Skeletal muscle tissue (tissue), 4 donors: ENCODE measurements around the gene WDR54. TPM values are rescaled to one million over a fixed set of nuclear protein-coding genes. Genes with fewer than 3 reads are reported as not detected.
"Not testable (repeated sequence)": the region's sequence is repeated elsewhere in the genome, so short reads cannot be mapped to it uniquely, and the experiment has no call there.

ENCODE experiments used
- H3K27ac ChIP-seq: one replicate; pipeline ENCODE4 v1.7.0; 2013; ENCODE audit warnings: mild to moderate bottlenecking, low read depth, low read length, inconsistent platforms
- H3K27me3 ChIP-seq, 3 donors: one replicate each; pipeline ENCODE4 v1.7.0; 2013; ENCODE audit warnings: low read length in 3 of 3; ENCODE audit not compliant: control insufficient read depth in 3 of 3, insufficient read depth in 3 of 3
- H3K36me3 ChIP-seq, 3 donors: one replicate each; pipeline ENCODE4 v1.7.0; 2013; ENCODE audit warnings: low read length in 3 of 3; ENCODE audit not compliant: control insufficient read depth in 3 of 3, insufficient read depth in 3 of 3
- H3K4me1 ChIP-seq, 3 donors: one replicate each; pipeline ENCODE4 v1.7.0; 2013; ENCODE audit warnings: low read length in 3 of 3, mild to moderate bottlenecking in 3 of 3; ENCODE audit not compliant: control insufficient read depth in 3 of 3, insufficient read depth in 3 of 3
- H3K4me3 ChIP-seq, 3 donors: one replicate each; pipeline ENCODE4 v1.7.0; 2013; ENCODE audit warnings: low read length in 3 of 3
- H3K9ac ChIP-seq, 3 donors: one replicate each; pipeline ENCODE4 v1.7.0; 2013; ENCODE audit warnings: low read length in 3 of 3, mild to moderate bottlenecking in 3 of 3, moderate library complexity in 2 of 3, low read depth in 1 of 3
- H3K9me3 ChIP-seq, 3 donors: one replicate each; pipeline ENCODE4 v1.7.0; 2013; ENCODE audit warnings: low read length in 3 of 3; ENCODE audit not compliant: control insufficient read depth in 3 of 3
- total RNA-seq: library from RNA; depleted of rRNA; stranded (reverse); fragments of >200 nt; gene quantifications from one replicate; pipeline ENCODE4 v1.2.3, GENCODE V29; 2014
- donor health status: Osteomylitis.

The WDR54 gene
- total RNA-seq, 1 donor from 2014 or later, result 5.7 TPM

DNA sequence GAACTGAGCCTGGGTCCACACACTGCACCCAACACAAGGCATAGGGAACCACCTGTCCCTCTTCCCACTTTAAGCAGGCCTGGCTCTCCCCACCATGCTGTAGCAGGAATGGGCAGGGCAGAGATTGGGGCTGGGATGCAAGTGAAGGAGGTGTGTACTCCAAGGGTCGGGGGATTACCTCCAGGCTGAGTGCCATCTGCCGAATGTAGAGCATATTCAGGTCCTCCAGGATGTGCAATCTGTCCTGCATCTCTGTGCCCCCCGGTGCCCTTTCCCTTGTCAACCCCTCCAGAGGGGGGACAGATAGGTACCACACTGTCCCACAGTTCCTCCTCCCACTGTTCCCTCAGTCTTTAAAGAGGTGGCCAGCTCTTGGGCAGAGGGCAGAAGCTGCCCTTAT lies 17.8 kb downstream of the WDR54 start:
- Histone ChIP-seq H3K27ac (peak overlapping the region; percentile 76), H3K4me3 (peak overlapping the region; percentile 78 to 85 (median 80)), H3K4me1 (peaks cover 21 to 33% (median 32%) of the 10 kb centered on the region in 3 donors), H3K9me3 (no peaks in the 10 kb centered on the region), H3K27me3 (peaks cover 0 to 37% (median 30%) of the 10 kb centered on the region in 3 donors), H3K36me3 (no peaks in the 10 kb centered on the region), H3K9ac (peak overlapping the region; percentile 72 to 85 (median 81))

DNA sequence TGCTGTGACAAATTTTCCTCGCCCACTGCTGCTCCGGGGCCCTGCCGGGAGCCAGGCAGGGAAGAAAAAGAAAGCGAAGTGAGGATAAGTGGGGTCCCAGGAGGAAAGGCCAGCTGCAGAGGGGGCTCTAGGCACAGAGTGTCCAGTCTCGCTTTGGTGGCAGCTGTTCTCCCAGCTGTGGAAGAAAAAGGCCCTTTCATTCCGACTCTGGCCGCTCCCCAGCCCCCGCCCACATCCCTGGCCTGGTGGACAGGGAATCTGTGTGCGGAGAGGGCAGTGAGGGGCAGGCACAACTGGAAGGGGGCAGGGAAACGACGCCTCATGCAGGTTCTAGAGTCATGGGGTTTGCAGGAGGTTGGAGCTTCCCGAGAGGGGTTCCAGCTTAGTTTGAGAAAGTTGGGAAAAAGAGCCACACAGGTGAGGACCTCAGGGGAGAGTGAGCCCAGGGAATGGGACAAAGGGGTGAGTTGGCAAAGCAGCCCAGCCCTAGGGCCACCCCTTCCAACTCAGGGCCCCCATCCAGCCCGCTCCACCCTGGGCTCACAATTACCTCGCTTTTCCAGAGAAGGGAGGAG lies 18.4 kb downstream of the WDR54 start:
- Histone ChIP-seq H3K27ac (peak overlapping the region; percentile 76), H3K4me1 (peaks cover 21 to 33% (median 32%) of the 10 kb centered on the region in 3 donors)

DNA sequence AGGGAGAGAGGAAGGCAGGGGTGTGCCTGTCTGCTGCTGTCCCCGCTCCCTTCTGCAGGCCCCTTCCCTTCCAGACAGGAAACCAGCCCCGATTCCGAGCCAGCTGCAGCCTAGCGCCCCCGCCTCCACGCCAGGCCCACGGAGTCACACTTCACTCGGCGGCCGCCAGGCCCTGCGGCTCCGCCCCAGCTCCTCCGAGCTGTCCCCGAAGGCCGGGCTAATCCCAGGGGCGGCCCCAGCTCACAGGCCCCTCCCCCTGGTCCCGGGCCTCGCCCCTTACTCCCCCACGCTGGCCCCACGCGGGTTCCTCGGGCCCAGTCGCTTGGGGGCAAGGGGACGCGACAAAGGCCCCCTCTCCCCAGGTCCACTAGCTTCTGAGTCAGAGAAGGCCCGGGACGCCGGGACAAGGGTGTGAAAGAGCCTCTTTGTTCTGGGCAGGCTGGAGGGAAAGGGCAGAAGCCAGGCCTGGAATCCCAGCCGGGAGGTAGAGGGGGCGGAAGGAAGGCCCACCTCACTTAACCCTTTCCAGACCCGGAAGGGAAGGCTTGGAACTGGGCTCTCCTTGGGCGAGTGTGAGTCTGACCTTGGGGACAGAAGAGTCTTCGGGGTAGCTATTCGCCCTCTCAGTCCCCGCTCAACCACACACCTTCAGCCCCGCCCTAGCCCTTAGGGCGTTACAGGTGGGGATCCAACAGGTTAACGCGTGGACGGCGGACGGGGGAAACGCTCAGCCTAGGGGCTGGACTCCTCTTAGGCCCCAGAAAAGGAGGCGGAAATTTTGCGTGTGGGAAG lies 19.0 kb downstream of the WDR54 start:
- Histone ChIP-seq H3K4me1 (peaks cover 21 to 33% (median 32%) of the 10 kb centered on the region in 3 donors), H3K27ac (peak overlapping the region; percentile 76), H3K27me3 (peaks cover 0 to 37% (median 30%) of the 10 kb centered on the region in 3 donors), H3K9ac (peak overlapping the region; percentile 72 to 85 (median 81)), H3K36me3 (no peaks in the 10 kb centered on the region), H3K9me3 (no peaks in the 10 kb centered on the region), H3K4me3 (peak overlapping the region; percentile 78 to 85 (median 80))

More for the DNA sequence above, 18.4 kb downstream of the WDR54 start:
- Histone ChIP-seq H3K4me3 (peak overlapping the region; percentile 78 to 85 (median 80)), H3K9ac (peak overlapping the region; percentile 72 to 85 (median 81)), H3K27me3 (peaks cover 0 to 37% (median 30%) of the 10 kb centered on the region in 3 donors), H3K9me3 (no peaks in the 10 kb centered on the region), H3K36me3 (no peaks in the 10 kb centered on the region)

DNA sequence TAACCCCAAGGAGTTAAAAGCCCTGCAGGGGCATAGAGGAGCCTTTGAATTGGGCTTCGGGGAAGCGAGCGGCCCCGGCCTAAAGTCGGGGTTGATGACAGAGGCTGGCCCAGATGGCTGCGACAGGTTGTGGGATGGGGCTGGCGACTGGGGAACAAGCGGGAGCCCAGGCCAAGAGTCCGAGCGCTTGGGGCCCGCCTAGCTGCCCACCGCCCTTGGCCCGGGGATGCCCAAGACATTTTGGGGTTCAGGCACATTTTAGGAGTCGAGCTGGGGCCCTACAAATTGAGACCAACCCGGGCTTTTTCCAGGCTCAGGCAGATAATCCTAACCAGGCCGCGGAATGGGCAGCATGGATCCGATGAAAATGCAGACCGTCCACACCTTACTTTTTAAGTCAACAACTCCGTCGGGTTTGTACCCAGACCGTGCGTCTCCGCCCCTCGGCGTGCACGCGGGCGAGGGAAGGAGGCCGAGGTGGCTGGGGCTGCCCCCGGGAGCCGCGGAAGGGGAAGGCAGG lies 19.7 kb downstream of the WDR54 start:
- H3K4me3 ChIP-seq, result peak overlapping the region; percentile 78 to 85 (median 80)
- H3K9ac ChIP-seq, result peak overlapping the region in 2 of 3 donors; percentile 81 to 85
- peaks cover 0 to 37% (median 30%) of the 10 kb centered on the region in 3 donors for H3K27me3 ChIP-seq
- peak overlapping the region; percentile 76 for H3K27ac ChIP-seq
- no peaks in the 10 kb centered on the region for H3K9me3 ChIP-seq
- H3K4me1 ChIP-seq, result peaks cover 21 to 33% (median 32%) of the 10 kb centered on the region in 3 donors
- no peaks in the 10 kb centered on the region for H3K36me3 ChIP-seq

DNA sequence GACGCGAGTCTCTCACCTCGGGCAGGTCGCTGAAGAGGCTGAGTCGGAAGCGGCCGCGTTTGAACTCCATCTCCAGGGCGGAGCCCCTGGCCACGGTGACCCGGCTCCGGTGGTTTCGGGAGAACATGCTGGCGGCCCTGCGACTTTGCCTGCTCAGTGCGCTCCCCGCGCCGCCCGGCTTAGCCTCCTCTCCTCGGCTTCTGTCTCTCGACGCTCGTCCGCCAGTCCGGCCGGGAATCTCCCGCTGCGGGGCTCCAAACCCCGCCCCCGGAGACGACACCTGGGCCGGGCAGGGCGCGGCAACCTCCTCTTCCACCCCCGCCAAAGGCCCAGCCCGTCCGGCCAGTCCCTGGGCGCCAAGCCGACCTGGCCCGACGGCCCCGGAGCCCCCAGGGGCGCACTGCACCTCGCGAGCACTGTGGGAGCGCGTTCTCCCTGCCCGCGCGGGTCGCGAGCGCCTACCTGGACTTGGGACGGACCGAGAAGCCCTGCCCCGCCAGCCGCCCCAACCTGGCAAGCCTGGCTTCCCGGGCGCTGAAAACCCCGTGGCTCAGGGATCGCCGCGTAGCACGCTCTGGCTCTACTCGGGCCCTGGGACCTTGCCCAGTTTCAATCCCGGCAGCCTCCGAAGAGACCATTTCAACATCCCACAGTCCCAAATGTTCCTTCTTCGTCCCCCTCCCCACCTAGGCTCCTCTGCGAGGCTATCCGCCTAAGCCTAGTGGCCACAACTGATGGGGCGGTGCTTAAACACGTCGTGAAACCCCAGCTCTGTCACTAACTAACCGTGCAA lies 20.4 kb downstream of the WDR54 start, which contains the start of gene RTKN:
Gene RTKN (minus strand): TSS at position 248 of the 793 bp plus-strand sequence. CDS start 121 bp downstream, at position 127.
- Histone ChIP-seq H3K9ac (peak within 1 kb of the TSS; percentile 72 to 85 (median 81)), H3K36me3 (no peaks in the 10 kb centered on the region), H3K4me1 (peaks cover 21 to 33% (median 32%) of the 10 kb centered on the region in 3 donors), H3K27me3 (peaks cover 0 to 37% (median 30%) of the 10 kb centered on the region in 3 donors), H3K4me3 (peak within 1 kb of the TSS; percentile 78 to 85 (median 80)), H3K27ac (peak within 1 kb of the TSS; percentile 76), H3K9me3 (no peaks in the 10 kb centered on the region)

DNA sequence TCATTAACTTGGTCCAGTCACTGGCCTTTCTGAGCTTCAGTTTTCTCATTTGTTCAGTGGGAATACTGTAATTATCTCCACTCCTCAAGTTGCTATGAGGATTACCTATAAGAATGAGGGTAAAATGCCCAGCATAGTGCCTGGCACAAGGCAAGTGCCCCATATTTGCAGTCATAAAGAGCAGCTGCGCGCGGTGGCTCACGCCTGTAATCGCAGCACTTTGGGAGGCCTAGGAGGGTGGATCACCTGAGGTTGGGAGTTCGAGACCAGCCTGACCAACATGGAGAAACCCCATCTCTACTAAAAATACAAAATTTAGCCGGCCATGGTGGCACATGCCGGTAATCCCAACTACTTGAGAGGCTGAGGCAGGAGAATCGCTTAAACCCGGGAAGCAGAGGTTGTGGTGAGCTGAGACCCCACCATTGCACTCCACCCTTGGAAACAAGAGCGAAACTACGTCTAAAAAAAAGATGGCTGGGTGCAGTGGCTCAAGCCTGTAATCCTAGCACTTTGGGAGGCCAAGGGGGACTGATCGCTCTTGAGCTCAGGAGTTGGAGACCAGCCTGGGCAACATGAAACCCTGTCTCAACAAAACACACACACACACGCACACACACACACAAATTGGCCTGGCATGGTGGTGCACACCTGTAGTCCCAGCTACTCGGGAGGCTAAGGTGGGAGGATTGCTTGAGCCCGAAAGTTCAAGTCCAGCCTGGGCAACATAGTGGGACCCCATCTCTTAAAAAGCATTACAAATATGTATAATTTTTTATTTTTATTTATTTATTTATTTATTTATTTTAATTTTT lies 21.2 kb downstream of the WDR54 start:
- H3K36me3 ChIP-seq, H3K9ac ChIP-seq, H3K9me3 ChIP-seq, H3K27ac ChIP-seq: not testable (repeated sequence)
- Histone ChIP-seq H3K4me1 (peaks cover 21 to 33% (median 32%) of the 10 kb centered on the region in 3 donors), H3K27me3 (peaks cover 0 to 37% (median 30%) of the 10 kb centered on the region in 3 donors), H3K4me3 (peak overlapping the region in 1 of 3 donors; percentile 54)

- no peak overlapping the region for H3K4me3 ChIP-seq
- H3K4me1 ChIP-seq, result peaks cover 10 to 22% (median 20%) of the 10 kb centered on the region in 3 donors
- H3K9me3 ChIP-seq, result no peaks in the 10 kb centered on the region
- H3K27ac ChIP-seq, result no peak overlapping the region
- H3K27me3 ChIP-seq, result peaks cover 0 to 29% (median 28%) of the 10 kb centered on the region in 3 donors
- H3K9ac ChIP-seq, result no peak overlapping the region
- H3K36me3 ChIP-seq, result no peaks in the 10 kb centered on the region
Observed at GRCh38 chr2:74444498-74445318, 23.2 kb downstream of the WDR54 start.

- Histone ChIP-seq H3K27me3 (peaks cover 0 to 6% (median 3%) of the 10 kb centered on the region in 3 donors), H3K27ac (no peak overlapping the region), H3K36me3 (no peaks in the 10 kb centered on the region), H3K9ac (no peak overlapping the region), H3K4me3 (no peak overlapping the region), H3K9me3 (no peaks in the 10 kb centered on the region), H3K4me1 (no peaks in the 10 kb centered on the region)
Observed at GRCh38 chr2:74447230-74447999, 25.9 kb downstream of the WDR54 start.
